ENCODE results near the gene TUBB3.

GRCh38 chr16:89924925-89925307 lies 1.8 kb downstream of the TUBB3 start:
- TF ChIP-seq SNAI2 (CRISPR knock-in tag; IDR thresholded peaks at IDR 0.05) (no peak), ESRRG (CRISPR knock-in tag; IDR thresholded peaks at IDR 0.05) (no peak), ZNF70 (CRISPR knock-in tag; IDR thresholded peaks at IDR 0.05) (no peak), TOX (CRISPR knock-in tag; IDR thresholded peaks at IDR 0.05; ENCODE audit: borderline replicate concordance) (no peak), POU6F1 (CRISPR knock-in tag; IDR thresholded peaks at IDR 0.05; ENCODE audit: borderline replicate concordance, low read depth) (no peak), ARNTL (CRISPR knock-in tag; IDR thresholded peaks at IDR 0.05; ENCODE audit: borderline replicate concordance, low read depth) (no peak), ZFP30 (CRISPR knock-in tag; IDR thresholded peaks at IDR 0.05) (no peak), ISL1 (CRISPR knock-in tag; IDR thresholded peaks at IDR 0.05) (no peak), CREB5 (CRISPR knock-in tag; IDR thresholded peaks at IDR 0.05; ENCODE audit: low read depth) (no peak), ZC3H10 (CRISPR knock-in tag; IDR thresholded peaks at IDR 0.05) (no peak), ZFP3 (CRISPR knock-in tag; IDR thresholded peaks at IDR 0.05) (no peak)
- TF ChIP-seq, protein P1, sequence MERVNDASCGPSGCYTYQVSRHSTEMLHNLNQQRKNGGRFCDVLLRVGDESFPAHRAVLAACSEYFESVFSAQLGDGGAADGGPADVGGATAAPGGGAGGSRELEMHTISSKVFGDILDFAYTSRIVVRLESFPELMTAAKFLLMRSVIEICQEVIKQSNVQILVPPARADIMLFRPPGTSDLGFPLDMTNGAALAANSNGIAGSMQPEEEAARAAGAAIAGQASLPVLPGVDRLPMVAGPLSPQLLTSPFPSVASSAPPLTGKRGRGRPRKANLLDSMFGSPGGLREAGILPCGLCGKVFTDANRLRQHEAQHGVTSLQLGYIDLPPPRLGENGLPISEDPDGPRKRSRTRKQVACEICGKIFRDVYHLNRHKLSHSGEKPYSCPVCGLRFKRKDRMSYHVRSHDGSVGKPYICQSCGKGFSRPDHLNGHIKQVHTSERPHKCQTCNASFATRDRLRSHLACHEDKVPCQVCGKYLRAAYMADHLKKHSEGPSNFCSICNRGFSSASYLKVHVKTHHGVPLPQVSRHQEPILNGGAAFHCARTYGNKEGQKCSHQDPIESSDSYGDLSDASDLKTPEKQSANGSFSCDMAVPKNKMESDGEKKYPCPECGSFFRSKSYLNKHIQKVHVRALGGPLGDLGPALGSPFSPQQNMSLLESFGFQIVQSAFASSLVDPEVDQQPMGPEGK (CRISPR knock-in tag; IDR thresholded peaks at IDR 0.05; ENCODE audit: borderline replicate concordance): no peak
- TF ChIP-seq, protein P2, sequence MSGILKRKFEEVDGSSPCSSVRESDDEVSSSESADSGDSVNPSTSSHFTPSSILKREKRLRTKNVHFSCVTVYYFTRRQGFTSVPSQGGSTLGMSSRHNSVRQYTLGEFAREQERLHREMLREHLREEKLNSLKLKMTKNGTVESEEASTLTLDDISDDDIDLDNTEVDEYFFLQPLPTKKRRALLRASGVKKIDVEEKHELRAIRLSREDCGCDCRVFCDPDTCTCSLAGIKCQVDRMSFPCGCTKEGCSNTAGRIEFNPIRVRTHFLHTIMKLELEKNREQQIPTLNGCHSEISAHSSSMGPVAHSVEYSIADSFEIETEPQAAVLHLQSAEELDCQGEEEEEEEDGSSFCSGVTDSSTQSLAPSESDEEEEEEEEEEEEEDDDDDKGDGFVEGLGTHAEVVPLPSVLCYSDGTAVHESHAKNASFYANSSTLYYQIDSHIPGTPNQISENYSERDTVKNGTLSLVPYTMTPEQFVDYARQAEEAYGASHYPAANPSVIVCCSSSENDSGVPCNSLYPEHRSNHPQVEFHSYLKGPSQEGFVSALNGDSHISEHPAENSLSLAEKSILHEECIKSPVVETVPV (CRISPR knock-in tag; IDR thresholded peaks at IDR 0.05): no peak
